Parathyroid adenoma (tissue), 2 donors: ENCODE measurements around the gene PRELID3B.

Experiments used
- H2AFZ ChIP-seq: fragments of 300-600 bp; sonication (generic); one replicate; pipeline ENCODE4 v1.7.0; 2017; ENCODE audit warnings: antibody characterized with exemption, mild to moderate bottlenecking
- H3K27ac ChIP-seq: fragments of 300-600 bp; sonication (generic); one replicate; pipeline ENCODE4 v1.7.0; 2017
- H3K27me3 ChIP-seq: fragments of 300-600 bp; sonication (generic); one replicate; pipeline ENCODE4 v1.7.0; 2017; ENCODE audit warnings: low read length; ENCODE audit not compliant: control insufficient read depth, insufficient read depth
- H3K36me3 ChIP-seq: fragments of 300-600 bp; sonication (generic); one replicate; pipeline ENCODE4 v1.7.0; 2017; ENCODE audit warnings: low read length; ENCODE audit not compliant: control insufficient read depth, insufficient read depth
- H3K4me1 ChIP-seq: fragments of 300-600 bp; sonication (generic); one replicate; pipeline ENCODE4 v1.7.0; 2017; ENCODE audit warnings: control low read depth
- H3K4me2 ChIP-seq: fragments of 300-600 bp; sonication (generic); one replicate; pipeline ENCODE4 v1.7.0; 2017; ENCODE audit warnings: low read length
- H3K4me3 ChIP-seq: fragments of 300-600 bp; sonication (generic); one replicate; pipeline ENCODE4 v1.7.0; 2017; ENCODE audit warnings: low read depth, low read length
- H3K79me2 ChIP-seq: fragments of 300-600 bp; sonication (generic); one replicate; pipeline ENCODE4 v1.7.0; 2017; ENCODE audit warnings: control low read depth
- H3K9ac ChIP-seq: fragments of 300-600 bp; sonication (generic); one replicate; pipeline ENCODE4 v1.7.0; 2017; ENCODE audit warnings: mild to moderate bottlenecking
- H3K9me3 ChIP-seq: fragments of 300-600 bp; sonication (generic); one replicate; pipeline ENCODE4 v1.7.0; 2017; ENCODE audit warnings: low read length; ENCODE audit not compliant: control insufficient read depth
- CTCF ChIP-seq: fragments of 300-600 bp; sonication (generic); IDR thresholded peaks from one replicate; pipeline ENCODE4 v1.7.0; 2017; ENCODE audit warnings: antibody characterized with exemption, mild to moderate bottlenecking
- donor health status: primary hyperparathyroidism.

The PRELID3B gene

GRCh38 chr20:58984691-58985090 is 57.9 kb downstream of the PRELID3B start:
- Histone ChIP-seq H3K27me3 (no peaks in the 10 kb centered on the region), H3K4me2 (no peak overlapping the region), H3K79me2 (peaks cover 7% of the 10 kb centered on the region), H3K36me3 (no peaks in the 10 kb centered on the region), H3K27ac (no peak overlapping the region), H3K4me3 (no peak overlapping the region), H3K9me3 (no peaks in the 10 kb centered on the region), H3K9ac (no peak overlapping the region), H2AFZ (no peak overlapping the region), H3K4me1 (peaks cover 5% of the 10 kb centered on the region)
- no peak for TF ChIP-seq CTCF
